ENCODE measurements around the gene IREB2.
"Not testable (repeated sequence)": the region's sequence is repeated elsewhere in the genome, so short reads cannot be mapped to it uniquely, and the experiment has no call there.

IREB2 gene

DNA sequence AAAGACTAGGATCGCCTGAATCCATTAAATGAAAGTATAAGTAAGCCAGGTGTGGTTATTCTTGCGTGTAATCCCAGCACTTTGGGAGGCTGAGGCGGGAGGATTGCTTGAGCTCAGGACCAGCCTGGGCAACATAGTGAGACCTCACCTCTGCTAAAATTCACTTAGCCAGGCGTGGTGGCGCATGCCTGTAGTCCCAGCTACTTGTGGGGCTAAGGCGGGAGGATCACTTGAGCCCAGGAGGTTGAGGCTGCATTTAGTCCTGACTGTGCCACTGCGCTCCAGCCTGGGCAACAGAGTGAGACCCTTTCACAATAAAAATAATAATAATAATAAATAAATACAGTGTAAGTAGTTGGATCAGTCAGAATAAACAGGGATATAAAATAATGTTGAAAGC, 43.9 kb downstream of the IREB2 start:
- DNase-seq = no peak

DNA sequence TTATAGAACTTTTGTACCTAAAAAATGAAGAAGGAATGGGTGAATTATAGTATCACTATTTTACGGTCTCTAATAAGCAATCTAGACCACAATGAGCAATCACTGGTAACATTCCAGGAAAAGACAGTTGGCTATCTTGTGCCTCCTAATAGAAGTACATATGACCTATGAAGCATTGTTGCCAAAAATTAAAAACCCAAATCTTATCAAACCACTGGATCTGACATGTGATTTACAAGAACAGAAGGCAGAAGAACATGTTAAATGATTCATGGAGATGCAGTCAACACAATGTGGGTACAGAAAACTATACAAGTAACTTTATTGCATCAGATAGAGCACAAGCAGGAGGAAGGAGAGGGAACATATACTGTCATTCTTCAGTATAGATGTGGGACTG, 54.9 kb downstream of the IREB2 start:
- DNase-seq = no peak

DNA sequence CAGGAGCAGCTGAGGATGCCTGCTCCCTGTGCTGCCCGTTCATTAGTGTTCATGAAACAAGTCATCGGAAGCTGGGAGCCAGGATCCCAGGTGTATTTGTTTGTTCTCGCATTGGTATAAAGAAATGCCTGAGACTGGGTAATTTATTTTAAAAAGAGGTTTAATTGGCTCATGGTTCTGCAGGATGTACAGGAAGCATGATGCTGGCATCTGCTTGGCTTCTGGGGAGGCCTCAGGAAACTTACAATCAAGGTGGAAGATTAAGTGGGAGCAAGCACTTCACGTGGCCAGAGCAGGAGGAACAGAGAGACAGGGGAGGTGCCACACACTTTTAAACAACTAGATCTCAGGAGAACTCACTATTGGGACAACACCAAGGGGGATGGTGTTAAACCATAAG, 63.8 kb downstream of the IREB2 start:
- no peak for DNase-seq

DNA sequence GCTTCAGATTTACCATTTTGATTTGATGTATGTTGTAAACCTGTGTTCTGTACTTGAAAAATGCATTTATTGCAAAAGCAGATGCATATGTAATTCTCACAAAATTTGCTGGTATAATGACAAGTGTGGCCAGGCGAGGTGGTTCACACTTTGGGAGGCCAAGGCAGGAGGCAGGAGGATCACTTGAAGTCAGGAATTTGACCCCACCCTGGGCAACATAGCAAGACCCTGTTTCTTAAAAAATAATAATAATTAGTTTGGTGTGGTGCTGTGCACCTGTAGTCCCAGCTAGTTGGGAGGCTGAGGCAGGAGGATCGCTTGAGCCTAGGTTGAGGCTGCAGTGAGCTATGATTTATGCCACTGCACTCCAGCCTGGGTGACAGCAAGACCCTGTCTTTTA, 64.6 kb downstream of the IREB2 start:
- no peak for DNase-seq

DNA sequence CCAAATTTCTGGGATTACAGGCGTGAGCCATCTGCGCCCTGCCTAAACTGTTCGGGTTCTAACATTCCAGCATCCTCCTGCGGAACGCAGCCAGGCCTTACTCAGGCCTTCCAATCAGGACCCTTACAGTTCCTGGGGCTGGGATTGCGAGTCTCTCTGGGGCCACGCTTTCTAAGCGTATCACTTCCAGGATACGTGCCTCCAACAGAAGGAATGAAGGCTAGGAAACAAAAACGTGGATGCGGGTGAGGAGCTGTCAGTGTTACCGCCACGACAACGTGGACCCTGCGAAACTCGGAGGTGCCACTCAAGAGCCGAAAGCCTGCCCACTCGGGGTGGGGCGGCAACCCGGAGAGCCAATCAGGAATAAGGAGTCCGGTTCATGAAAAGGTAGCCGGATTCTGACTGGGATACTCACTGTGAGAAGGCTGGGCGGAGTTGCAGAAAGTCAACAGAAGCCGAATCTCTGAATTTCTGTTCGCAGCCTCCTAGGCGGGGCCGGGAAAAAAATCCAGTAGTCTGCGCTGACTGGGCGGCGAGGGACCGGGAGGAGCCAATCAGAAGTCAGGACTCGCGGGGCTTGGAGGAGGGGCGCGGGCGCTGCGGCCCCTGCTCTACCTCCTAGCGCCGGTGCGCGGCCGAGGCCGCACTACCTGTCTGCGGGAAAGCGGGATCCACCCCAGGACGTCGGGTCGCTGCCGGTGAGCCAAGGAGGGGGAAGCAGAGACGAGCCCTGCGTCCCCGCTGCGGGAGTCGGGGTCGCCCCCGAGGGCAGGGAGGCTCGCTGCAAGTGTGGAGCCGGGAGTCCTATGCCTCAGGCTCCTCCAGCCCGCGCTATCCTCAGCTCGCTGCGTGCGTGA, 69.2 kb downstream of the IREB2 start, which contains the start of gene HYKK:
HYKK (plus strand) TSS at position 607 of the 860 bp plus-strand sequence. CDS start 5,512 bp downstream, outside the sequence.
- DNase-seq = peak; percentile 97

DNA sequence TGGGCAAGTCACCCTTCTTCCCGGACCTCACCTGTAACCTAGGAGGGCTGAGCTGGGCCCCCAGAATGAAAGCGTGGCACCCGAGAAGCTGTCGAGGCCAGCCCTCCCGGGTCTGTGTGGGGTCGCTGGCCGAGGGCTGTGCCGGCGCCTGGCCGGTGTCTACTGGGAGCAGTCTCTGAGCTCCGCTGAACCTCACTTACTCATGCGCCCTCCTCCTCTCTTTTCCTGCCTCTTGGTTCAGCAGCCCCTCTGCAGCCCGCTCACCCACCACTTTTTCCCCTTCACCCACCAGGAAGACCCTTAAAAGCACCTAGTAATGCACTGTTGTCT, 69.8 kb downstream of the IREB2 start:
- no peak for DNase-seq

DNA sequence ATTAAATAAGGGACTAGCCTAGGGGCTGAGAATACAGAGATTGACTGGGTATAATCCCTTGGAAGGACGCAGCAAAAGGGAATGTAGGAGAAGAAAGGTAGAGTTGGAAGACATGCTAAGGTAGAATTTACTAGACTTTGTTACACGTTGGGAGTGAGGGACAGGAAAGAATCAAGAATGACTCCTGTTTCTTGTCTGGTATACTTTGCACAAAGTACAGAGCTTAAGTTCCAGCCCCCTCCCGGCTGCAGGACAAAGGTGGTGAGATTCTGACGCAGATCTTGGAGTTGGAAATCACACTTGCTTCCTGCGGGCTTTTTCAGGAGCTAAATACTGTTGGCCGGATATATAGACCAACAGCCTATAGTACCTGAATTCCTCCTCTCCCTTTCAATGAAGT, 70.3 kb downstream of the IREB2 start:
- DNase-seq = no peak

DNA sequence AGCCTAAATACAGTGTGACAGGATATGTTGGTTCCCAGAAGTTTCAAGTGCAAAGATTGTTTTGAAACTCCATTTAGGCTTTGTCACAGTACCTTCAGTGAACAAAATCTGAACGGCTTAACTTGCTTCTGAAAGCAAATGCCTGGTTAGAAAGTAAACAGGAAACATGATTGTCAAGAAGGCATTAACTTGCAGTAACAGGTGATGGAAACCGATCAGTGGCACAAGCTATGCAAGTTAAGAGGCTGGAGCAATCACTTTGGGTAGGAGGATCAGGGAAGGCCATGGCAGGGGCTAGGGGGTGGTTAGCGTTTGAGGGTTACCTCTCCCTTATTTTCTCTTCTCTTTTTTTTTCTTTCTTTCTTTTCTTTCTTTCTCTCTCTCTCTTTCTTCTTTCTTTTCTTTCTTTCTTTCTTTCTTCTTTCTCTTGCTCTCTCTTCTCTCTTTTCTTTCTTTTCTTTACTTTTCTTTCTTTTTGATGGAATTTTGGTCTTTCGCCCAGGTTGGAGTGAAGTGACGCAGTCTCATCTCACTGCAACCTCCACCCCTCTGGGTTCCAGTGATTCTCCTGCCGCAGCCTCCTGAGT, 71.8 kb downstream of the IREB2 start:
- DNase-seq = no peak

DNA sequence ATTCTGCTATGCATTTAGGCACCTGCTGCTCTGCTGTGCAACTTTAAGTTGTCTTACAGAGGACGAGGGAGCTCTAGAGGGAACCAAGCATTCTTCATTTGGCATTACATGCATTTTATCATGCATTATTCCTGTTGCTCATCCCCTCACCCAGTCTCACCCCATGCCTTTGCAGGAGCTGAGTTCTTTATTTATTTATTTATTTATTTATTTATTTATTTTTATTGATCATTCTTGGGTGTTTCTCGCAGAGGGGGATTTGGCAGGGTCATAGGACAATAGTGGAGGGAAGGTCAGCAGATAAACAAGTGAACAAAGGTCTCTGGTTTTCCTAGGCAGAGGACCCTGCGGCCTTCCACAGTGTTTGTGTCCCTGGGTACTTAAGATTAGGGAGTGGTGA, 82.0 kb downstream of the IREB2 start:
- not testable (repeated sequence) for DNase-seq

DNA sequence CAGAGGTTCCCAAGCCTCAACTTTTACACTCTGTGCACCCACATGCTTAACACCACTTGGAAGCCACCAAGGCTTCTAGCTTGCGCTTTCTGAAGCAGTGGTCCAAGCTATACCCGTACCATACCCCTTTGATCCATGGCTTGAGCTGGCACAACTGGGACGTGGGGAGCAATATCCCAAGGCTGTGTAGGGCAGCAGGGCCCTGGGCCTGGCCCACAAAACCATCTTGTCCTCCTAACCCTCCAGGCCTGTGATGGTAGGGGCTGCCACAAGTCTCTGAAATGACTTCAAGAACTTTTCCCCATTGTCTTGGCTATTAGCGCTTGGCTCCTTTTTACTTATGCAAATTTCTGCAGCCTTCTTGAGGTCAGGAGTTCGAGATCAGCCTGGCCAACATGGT, 86.2 kb downstream of the IREB2 start:
- no peak for DNase-seq

DNA sequence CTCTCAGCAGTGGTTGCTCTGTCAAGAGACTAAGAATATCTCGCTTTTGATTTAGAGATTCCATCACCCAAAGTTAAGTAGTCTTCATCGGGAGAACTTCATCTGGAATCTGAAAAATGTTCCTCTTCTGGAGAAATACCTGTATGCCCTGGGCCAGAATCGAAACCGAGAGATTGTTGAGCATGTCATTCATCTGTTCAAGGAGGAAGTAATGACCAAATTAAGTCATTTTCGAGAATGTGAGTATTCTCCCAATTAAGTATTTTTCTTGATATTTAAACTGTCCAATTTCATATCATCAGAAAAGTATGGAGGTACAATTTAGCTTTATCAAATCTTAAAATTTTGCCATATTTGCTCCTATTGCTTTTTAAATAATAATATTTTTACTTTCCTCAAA, 89.3 kb downstream of the IREB2 start:
- DNase-seq = no peak

DNA sequence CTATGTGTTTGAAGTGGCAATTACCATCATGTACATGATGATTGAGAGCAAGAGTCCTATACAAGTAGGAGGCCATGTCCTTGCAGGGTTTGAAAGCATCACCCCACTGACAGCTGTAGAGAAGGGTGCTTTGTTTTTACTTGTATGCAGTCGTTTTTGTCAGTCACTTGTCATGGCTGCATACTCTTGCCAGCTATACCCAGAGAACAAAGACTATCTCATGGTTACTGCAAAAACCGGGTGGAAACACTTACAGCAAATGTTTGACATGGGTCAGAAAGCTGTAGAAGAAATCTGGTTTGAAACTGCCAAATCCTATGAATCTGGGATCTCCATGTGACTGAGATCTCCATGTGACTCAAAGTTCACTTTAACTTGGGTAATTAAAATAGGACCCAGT, 95.3 kb downstream of the IREB2 start:
- no peak for DNase-seq

DNA sequence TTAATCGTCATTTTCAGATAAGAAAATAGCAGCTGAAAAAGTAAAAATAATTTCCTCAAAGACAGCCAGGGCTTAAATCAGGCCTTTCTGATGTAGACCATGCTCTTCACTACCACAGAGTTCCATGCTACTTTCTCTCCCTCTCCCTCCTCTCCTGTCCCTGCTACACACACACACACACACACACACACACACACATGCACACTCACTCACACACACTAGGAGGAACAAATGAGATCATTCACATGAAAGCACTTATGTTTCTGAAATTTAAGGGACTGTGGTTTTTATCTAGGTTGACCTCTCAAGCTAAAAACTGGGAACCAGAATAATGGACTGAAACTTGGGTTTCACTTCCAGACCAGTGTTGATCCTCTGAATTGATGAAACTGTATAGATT, 98.1 kb downstream of the IREB2 start:
- DNase-seq = no peak

DNA sequence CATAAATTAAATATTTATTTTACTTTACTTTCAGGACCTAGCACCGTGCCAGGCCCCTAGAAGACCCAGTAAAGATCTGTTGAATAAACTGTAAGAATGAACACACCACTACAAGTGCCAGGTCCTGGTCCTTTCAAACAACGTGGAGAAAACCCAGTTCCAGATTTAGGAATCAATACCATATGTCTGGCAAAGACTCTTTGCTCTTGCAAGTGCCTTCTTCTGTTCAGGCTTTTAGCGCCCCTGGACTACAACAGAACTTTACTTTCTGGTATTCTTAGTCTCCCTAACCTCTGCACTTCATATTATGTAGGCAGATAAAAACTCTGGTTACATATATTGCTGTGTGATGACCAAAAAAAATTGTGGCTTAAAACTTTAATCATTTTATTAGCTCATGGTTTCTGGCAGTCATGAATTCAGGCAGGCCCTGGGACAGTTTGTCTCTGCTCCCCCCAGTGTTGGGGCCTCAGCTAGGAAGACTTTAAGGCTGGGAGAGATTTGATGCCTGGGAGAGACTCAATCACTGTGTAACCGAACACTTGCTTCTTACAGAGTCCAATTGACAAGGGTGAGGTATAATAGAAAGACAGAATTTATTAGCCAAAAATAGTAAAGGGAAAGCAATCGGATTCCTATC, 99.4 kb downstream of the IREB2 start:
- peak; percentile 43 for DNase-seq

DNA sequence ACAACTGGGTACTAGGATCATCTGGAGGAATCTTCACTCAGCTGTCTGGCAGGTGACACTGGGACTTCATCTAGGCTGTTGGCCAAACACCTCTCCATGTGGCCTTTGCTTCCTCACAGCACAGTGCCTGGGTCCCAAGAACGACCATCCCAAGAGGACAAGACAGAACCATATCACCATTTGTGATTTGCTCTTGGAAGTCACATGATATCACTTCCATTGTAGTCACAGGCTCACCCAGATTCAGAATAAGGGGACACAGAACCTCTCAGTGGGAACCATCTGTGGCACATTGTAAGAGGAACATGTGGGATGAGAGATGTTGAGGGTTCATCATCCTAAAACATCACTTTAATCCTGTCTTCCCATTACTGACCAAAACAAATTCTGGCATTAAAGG, 100.3 kb downstream of the IREB2 start:
- no peak for DNase-seq

DNA sequence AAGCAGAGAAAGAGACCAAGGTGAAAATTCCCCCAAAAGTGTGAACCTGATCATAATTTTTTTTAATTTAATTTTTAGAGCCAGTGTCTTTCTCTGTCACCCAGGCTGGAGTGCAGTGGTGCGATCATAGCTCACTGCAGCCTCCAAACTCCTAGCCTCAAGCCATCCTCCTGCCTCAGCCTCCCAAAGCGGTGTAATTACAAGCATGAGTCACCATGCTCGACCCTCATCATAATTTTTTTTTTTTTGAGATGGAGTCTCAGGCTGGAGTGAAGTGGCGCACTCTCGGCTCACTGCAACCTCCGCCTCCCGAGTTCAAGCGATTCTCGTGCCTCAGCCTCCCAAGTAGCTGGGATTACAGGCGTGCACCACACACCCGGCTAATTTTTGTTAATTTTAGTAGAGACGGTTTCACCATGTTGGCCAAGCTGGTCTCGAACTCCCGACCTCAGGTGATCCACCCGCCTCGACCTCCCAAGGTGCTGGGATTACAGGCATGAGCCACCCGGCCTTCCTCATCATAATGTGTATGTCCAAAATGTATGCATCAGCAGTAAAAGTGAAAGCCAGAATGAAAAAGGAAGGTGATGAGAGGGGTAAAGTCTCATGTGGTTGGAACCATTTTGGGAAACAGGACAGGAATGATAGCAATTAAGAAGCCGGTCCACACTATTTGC, 101.6 kb downstream of the IREB2 start:
- peak; percentile 15 for DNase-seq

DNA sequence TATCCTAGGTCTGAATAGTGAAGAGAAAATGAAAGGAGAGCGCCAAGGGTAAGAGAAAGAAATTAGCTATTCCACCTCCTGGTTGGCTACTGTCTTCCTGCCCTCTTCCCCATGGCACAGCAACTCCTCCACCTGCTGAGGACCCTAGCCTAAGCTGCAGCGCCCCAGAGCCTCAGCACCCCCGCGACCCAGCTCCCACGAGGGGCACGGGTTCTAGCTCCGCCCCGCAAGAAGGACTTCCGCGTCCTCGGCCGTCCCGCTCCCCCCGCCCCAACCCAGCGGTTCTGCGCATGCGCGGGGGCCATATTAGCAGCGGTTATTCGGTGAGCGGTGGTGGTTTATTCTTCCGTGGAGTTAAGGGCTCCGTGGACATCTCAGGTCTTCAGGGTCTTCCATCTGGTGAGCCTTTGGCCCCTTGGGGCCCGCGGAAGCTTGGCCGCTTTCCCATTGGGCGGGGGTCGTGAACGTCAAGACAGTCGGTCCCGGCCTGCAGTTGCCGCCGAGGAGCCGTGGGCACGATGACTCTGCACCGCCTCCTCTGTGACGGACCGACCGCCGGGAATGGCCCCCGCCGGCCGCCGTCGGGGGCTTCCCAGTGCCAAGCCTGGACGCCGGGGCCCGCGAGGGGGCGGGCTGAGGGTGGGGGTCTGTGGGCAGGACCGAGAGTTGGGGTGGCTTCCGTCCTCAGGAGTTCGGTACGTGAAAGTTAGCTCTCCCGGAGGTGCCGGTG, 102.3 kb downstream of the IREB2 start, which contains the start of gene PSMA4:
PSMA4 (plus strand) TSS at position 304 of the 730 bp plus-strand sequence. CDS start 1,484 bp downstream, outside the sequence.
- peak; percentile 96 for DNase-seq

DNA sequence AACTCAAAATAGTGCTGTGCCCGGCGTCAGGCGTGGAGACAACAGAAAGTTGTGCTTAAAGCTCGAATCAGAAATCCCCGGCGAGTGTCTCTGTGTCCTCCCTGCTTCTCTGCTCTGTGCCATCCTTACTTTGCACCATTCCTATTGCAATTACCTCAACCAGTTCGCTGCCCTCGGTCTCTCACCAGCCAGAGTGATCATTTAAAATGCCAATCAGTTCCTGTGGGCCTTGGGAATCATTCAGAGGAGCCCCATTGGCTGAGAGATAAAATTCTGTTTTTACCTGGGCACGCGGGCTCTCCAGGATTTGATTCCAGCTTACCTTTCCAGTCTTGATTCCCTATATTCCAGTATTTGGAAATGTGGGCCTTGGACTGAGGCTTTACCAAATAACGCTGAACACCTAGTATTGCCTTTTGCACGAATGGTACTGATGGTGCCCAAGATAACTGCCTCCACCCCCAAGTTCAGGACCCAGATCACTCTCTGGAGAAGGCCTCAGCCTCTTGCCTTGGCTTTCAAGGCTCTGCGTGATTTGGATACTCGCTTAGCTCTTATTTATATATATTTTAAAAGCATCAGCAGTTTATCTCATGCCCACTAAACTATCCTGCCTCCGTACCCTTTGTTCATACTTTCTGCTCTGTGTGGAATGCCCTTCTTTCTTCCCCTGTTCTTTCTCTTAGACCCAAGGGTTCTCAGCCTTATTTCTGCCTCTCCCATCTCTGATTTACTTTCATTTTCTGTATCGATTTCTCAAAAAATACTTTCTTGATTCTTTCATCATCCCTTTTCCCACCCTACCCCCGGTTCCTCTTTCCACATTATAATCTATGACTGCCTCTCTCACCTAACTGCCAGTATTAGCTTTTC, 103.1 kb downstream of the IREB2 start:
- no peak for DNase-seq

DNA sequence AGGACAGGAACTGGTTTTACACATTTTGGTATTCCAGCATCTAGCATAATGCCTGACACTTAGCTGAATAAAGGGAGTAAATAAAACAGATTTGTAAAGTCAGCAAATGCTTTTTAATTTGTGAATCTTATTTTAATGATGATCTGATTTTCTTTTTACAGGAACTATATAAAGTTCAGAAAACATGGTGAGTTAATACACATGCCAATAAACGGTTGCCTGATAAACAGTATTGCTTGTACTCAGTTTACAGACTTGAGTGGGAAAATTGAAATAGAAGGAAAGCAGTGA, 103.7 kb downstream of the IREB2 start:
- no peak for DNase-seq

DNA sequence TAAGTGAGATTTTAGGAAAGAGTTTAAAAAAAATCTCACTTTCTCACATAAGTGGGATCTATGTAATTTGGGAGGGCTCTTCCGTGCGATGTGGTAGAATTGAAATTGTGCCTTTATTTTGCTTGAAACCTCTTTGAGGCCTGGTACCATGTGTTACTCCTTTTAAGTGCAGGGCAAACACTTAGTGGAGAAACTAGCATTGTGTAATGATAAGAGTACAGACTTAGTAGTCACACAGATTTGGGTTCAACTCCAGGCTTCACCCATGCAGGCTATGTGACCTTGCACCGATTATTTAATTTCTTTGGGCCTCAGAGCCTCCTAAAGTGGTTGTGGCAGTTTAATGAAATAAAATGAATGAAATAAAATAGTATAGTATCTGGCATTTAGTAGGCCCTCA, 104.6 kb downstream of the IREB2 start:
- no peak for DNase-seq

DNA sequence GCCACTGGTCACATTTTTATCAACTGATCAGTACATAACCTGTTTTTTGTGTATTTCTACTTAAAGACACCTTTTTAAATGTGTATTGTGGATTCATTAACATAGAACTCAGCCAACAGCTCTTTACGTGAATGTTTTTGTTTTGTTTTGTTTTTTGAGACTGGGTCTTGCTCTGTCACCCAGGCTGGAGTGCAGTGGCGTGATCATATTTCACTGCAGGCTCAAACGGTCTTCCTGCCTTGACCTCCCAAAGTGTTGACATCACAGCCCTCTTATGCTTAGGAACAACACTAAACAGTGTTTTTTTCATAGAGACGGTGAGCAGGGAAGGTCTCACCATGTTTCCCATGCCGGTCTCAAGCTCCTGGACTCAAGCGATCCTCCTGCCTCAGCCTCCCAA, 112.2 kb downstream of the IREB2 start:
- DNase-seq = no peak

DNA sequence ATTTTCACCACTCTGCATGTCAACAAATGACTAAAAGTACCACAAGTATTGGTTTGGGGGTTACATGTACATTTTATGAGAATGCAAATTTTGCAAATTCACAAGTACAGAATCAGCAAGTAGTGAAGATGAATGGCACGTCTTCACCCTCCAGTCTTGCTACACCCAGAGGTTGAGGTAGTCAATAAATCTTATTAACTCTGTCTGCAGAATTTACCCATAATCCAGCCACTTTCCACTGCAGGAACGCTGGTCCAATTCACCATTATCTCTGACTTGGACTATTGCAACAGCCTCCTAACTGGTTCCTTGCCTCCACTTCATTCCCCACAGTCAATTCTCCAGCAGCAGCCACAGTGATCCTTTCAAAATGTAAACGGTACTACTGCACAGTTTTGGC, 112.8 kb downstream of the IREB2 start:
- no peak for DNase-seq

Data from right hindlimb (tissue), 1 donor.